Gastrocnemius medialis (tissue), 4 donors: ENCODE results near the gene CTIF.

Experiments
- CTCF ChIP-seq, 5 experiments: fragments of 450-650 bp in 3 of 5; fragments of 200-600 bp in 2 of 5; sonication (generic) in 2 of 5; IDR thresholded peaks in 4 of 5; conservative IDR thresholded peaks in 1 of 5; 1 replicate in 4 of 5; 2 replicates in 1 of 5; pipeline ENCODE4 v1.5.1; 2016 to 2019; ENCODE audit warnings: antibody characterized with exemption in 5 of 5, mild to moderate bottlenecking in 3 of 5, moderate library complexity in 3 of 5
- POLR2A ChIP-seq, 2 donors: fragments of 450-650 bp; IDR thresholded peaks; one replicate each; pipeline ENCODE4 v1.6.1; 2017; ENCODE audit warnings: antibody characterized with exemption in 2 of 2, mild to moderate bottlenecking in 2 of 2, moderate library complexity in 2 of 2

GRCh38 chr18:48589797-48590519 lies 51.1 kb downstream of the CTIF start:
- TF ChIP-seq POLR2A (IDR thresholded peaks at IDR 0.05) (no peak), CTCF (IDR thresholded peaks at IDR 0.05 in 4 of 5, conservative IDR thresholded peaks at IDR 0.05 in 1 of 5) (no peak)
